AML-193 (cell line): ENCODE measurements around the gene GXYLT2.

Experiments
- DNase-seq, 2 experiments: peaks; one replicate each; lab custom pipeline; 2025; lab: John Stamatoyannopoulos, UW

GXYLT2 gene

GRCh38 chr3:73018298-73018697 lies 130.5 kb downstream of the GXYLT2 start:
- DNase-seq, result no peak

GRCh38 chr3:73018790-73019441 lies 131.1 kb downstream of the GXYLT2 start:
- no peak for DNase-seq

GRCh38 chr3:73021301-73021835 lies 133.5 kb downstream of the GXYLT2 start:
- DNase-seq, result no peak

GRCh38 chr3:73024836-73025235 lies 137.0 kb downstream of the GXYLT2 start:
- no peak for DNase-seq

- no peak for DNase-seq
These were observed 138.4 kb downstream of the GXYLT2 start for GRCh38 chr3:73026111-73026759.
